ENCODE results near the gene CDYL2. TPM values are rescaled to one million over a fixed set of nuclear protein-coding genes. Genes with fewer than 3 reads are reported as not detected.
"Not testable (repeated sequence)": the region's sequence is repeated elsewhere in the genome, so short reads cannot be mapped to it uniquely, and the experiment has no call there.

The CDYL2 gene
- total and polyA plus RNA-seq, 12 donors = 0.59 to 5.3 (median 2.9) TPM

DNA sequence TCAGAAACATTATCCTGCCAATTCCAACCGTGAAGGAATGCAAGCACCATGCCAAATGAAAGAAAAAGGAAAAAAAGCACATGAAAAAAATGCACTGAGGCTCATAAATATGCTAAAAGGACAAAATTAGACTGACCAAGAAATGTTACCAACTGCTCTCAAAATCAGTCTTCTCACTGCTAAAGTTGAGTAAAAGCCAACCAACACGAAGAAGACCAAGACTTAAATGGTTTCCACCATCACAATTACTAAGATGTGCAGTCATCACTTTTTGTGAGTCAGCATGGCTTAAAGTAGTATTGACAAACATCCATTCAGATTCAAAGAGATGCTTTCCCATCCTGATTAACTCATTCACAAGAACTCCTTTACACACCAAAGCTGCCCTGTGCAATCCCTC, 16.4 kb downstream of the CDYL2 start:
- no peak for ATAC-seq

GRCh38 chr16:80786561-80786960, 17.8 kb downstream of the CDYL2 start:
- H3K4me1 ChIP-seq; H3K4me3 ChIP-seq; intact Hi-C loops (cut with DNase I): not testable (repeated sequence)

More for the DNA sequence above, 16.4 kb downstream of the CDYL2 start:
- Histone ChIP-seq H3K36me3 (no peaks in the 10 kb centered on the region), H3K9me3 (peaks cover 0 to 46% (median 7%) of the 10 kb centered on the region in 11 donors), H3K27ac (no peak overlapping the region), H3K4me3 (no peak overlapping the region), H3K4me1 (peaks cover 0 to 8% (median 0%) of the 10 kb centered on the region in 9 donors), H3K27me3 (no peaks in the 10 kb centered on the region)
- WGBS, 2 donors = 38 to 41% methylated on average over 2 of the region's 2 CpGs
- DNase-seq = no peak
- no peak for TF ChIP-seq CTCF (IDR thresholded peaks at IDR 0.05)
- intact Hi-C loops (cut with DNase I) = no loop called here

GRCh38 chr16:80784951-80785350, 19.4 kb downstream of the CDYL2 start:
- Histone ChIP-seq H3K27ac (no peak overlapping the region), H3K4me3 (no peak overlapping the region), H3K4me1 (no peaks in the 10 kb centered on the region), H3K27me3 (no peaks in the 10 kb centered on the region), H3K9me3 (peaks cover 0 to 67% (median 19%) of the 10 kb centered on the region in 11 donors), H3K36me3 (no peaks in the 10 kb centered on the region)
- ATAC-seq (no peak), DNase-seq (no peak)
- WGBS, 2 donors = 88% methylated on average over 3 of the region's 3 CpGs
- no peak for TF ChIP-seq CTCF (IDR thresholded peaks at IDR 0.05)
- intact Hi-C loops (cut with DNase I) = no loop called here

More at GRCh38 chr16:80786561-80786960, 17.8 kb downstream of the CDYL2 start:
- not testable (repeated sequence) for H3K27ac ChIP-seq, H3K27me3 ChIP-seq, ATAC-seq, DNase-seq, H3K36me3 ChIP-seq
- peaks cover 0 to 52% (median 18%) of the 10 kb centered on the region in 11 donors for H3K9me3 ChIP-seq
- 94 to 98% methylated on average over 3 of the region's 3 CpGs for WGBS, 2 donors

DNA sequence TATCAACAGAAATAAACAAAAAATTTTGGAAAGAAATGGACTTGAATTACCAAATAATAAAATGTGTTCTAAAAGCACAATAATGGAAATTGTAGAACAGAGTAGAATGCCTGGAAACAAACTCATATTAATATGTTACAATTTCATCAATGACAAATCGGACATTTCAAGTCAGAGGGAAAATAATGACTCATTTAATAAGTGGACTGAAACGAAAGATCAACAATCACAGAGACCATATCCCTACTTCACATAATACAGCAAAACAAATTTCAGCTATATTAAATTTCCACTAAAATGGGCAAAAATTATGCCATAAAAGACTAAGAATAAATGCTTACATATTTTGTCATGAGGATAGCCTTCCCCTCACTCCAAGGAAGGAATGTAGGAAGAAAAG, 25.7 kb downstream of the CDYL2 start:
- ATAC-seq = no peak

More for the DNA sequence above, 25.7 kb downstream of the CDYL2 start:
- H3K27me3 ChIP-seq = no peaks in the 10 kb centered on the region
- no peak for TF ChIP-seq CTCF (IDR thresholded peaks at IDR 0.05)
- WGBS, 2 donors = 72 to 78% methylated on average over 2 of the region's 2 CpGs
- no peak overlapping the region for H3K27ac ChIP-seq
- H3K36me3 ChIP-seq = no peaks in the 10 kb centered on the region
- no peak overlapping the region for H3K4me3 ChIP-seq
- DNase-seq = no peak
- peaks cover 0 to 40% (median 19%) of the 10 kb centered on the region in 11 donors for H3K9me3 ChIP-seq
- intact Hi-C loops (cut with DNase I) = no loop called here
- no peaks in the 10 kb centered on the region for H3K4me1 ChIP-seq
